ENCODE results near the gene ESAM. TPM values are rescaled to one million over a fixed set of nuclear protein-coding genes. Genes with fewer than 3 reads are reported as not detected.

Gene ESAM
- total RNA-seq, 1 donor from 2014 or later = 0.85 TPM

GRCh38 chr11:124768914-124769313 lies 6.8 kb upstream of the ESAM start:
- Mint-ChIP-seq H3K4me3 (no peak overlapping the region), H3K36me3 (peaks cover 30% of the 10 kb centered on the region), H3K27ac (no peak overlapping the region), H3K9me3 (no peaks in the 10 kb centered on the region), H3K4me1 (peaks cover 1% of the 10 kb centered on the region), H3K27me3 (ENCODE audit: low read depth) (no peaks in the 10 kb centered on the region)
- DNase-seq (ENCODE audit: low spot score in 2 of 2, unreplicated experiment in 2 of 2) = no peak
- TF ChIP-seq CTCF (IDR thresholded peaks at IDR 0.05; ENCODE audit: unreplicated experiment) = no peak

GRCh38 chr11:124766156-124766555 lies 4.1 kb upstream of the ESAM start:
- H3K36me3 Mint-ChIP-seq = peaks cover 20% of the 10 kb centered on the region
- no peak for DNase-seq (ENCODE audit: low spot score in 2 of 2, unreplicated experiment in 2 of 2)
- no peak for TF ChIP-seq CTCF (IDR thresholded peaks at IDR 0.05; ENCODE audit: unreplicated experiment)
- no peak overlapping the region for H3K4me3 Mint-ChIP-seq
- H3K27me3 Mint-ChIP-seq (ENCODE audit: low read depth) = peaks cover 18% of the 10 kb centered on the region
- H3K4me1 Mint-ChIP-seq = peaks cover 11% of the 10 kb centered on the region
- H3K27ac Mint-ChIP-seq = no peak overlapping the region
- no peaks in the 10 kb centered on the region for H3K9me3 Mint-ChIP-seq

GRCh38 chr11:124763156-124763947 lies 1.3 kb upstream of the ESAM start:
- H3K4me3 Mint-ChIP-seq = peak overlapping the region; percentile 74
- peaks cover 24% of the 10 kb centered on the region for H3K4me1 Mint-ChIP-seq
- no peak overlapping the region for H3K27ac Mint-ChIP-seq
- H3K27me3 Mint-ChIP-seq (ENCODE audit: low read depth) = peaks cover 46% of the 10 kb centered on the region
- peak; percentile 85 for TF ChIP-seq CTCF (IDR thresholded peaks at IDR 0.05; ENCODE audit: unreplicated experiment)
- peaks cover 15% of the 10 kb centered on the region for H3K36me3 Mint-ChIP-seq
- DNase-seq (ENCODE audit: low spot score in 2 of 2, unreplicated experiment in 2 of 2) = peak; percentile 83 to 94
- no peaks in the 10 kb centered on the region for H3K9me3 Mint-ChIP-seq

GRCh38 chr11:124762624-124763155 lies 600 bp upstream of the ESAM start:
- no peak for DNase-seq (ENCODE audit: low spot score in 2 of 2, unreplicated experiment in 2 of 2)
- no peak for TF ChIP-seq CTCF (IDR thresholded peaks at IDR 0.05; ENCODE audit: unreplicated experiment)
- no peak overlapping the region for H3K27ac Mint-ChIP-seq

GRCh38 chr11:124761301-124762104 lies 587 bp downstream of the ESAM start:
- peak overlapping the region; percentile 46 for H3K4me3 Mint-ChIP-seq
- no peak for DNase-seq (ENCODE audit: low spot score in 2 of 2, unreplicated experiment in 2 of 2)
- peaks cover 27% of the 10 kb centered on the region for H3K4me1 Mint-ChIP-seq

More at GRCh38 chr11:124762624-124763155, 600 bp upstream of the ESAM start:
- peaks cover 53% of the 10 kb centered on the region for H3K27me3 Mint-ChIP-seq (ENCODE audit: low read depth)
- H3K9me3 Mint-ChIP-seq = no peaks in the 10 kb centered on the region
- H3K4me1 Mint-ChIP-seq = peaks cover 27% of the 10 kb centered on the region
- H3K36me3 Mint-ChIP-seq = peaks cover 14% of the 10 kb centered on the region
- peak overlapping the region; percentile 74 for H3K4me3 Mint-ChIP-seq

More at GRCh38 chr11:124761301-124762104, 587 bp downstream of the ESAM start:
- H3K27ac Mint-ChIP-seq = no peak overlapping the region
- H3K27me3 Mint-ChIP-seq (ENCODE audit: low read depth) = peaks cover 65% of the 10 kb centered on the region
- peaks cover 10% of the 10 kb centered on the region for H3K36me3 Mint-ChIP-seq
- H3K9me3 Mint-ChIP-seq = no peaks in the 10 kb centered on the region
- TF ChIP-seq CTCF (IDR thresholded peaks at IDR 0.05; ENCODE audit: unreplicated experiment) = no peak

Data from mesothelial cell of epicardium (in vitro differentiated cells).